ENCODE results near the gene KRT80.

KRT80 gene

GRCh38 chr12:52175371-52176350 lies 16.2 kb downstream of the KRT80 start:
- no peak for DNase-seq

DNA sequence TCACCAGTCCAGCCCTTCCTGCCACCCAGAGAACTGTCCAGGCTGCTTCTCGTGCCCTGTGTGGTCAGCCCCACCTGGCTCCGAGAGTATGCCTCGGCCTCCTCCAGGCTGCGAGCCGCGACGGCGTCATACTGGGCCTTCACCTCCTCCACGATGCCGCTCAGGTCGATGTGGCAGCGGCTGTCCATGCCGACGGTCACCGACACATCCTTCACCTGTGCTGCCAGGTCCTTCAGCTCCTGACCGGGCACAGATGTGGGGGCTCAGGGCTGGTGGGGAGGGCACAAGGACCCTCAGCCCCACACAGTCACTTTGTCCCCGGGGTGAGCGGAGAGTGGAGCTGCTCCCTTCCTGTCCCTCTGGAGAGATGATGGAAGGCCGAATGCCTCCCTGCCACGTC lies 18.3 kb downstream of the KRT80 start:
- DNase-seq = no peak

- no peak for DNase-seq
Measured at GRCh38 chr12:52172956-52173355, 18.9 kb downstream of the KRT80 start.

DNA sequence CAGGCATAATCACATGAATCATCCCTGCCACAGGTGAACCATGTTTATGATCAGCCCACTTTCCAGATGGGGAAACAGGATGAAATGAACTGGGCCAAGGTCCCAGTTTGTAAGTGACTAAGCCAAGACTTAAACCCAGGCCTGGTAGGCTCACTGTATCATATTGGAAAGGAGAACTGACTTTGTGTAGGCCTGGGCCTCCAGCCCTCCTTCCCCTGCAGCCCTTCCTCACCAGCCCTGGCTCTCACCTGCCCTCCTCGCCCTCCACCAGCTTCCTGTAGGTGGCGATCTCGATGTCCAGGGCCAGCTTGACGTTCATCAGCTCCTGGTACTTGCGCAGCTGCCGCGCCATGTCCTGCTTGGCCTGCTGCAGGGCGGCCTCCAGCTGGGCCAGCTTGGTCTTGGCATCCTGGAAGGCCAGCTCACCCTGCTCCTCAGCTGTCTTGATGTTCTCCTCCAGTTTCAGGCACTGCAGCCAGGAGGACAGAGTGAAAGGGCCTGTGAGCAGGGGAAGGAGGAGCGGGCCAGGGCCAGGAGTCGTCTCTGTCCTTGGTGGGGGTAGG lies 19.8 kb downstream of the KRT80 start:
- DNase-seq = no peak

DNA sequence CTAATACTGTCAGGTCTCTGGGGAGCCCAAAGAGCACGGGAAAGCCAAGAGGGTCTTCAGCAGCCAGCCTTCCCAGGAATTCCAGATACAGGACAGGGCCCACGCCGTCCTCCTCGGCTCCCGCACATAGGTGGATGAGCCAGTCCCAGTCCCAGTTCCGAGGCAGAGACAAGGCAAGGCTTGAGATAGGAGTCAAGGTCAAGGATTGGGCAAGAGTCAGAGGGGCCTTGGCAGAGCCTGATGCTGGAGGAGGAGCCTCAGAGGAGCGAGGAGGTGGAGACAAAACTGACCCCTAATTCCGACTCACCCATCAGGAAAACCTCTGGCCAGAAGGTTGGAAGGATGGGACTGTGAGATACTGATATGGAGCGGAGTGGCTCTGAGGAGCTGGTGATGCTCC lies 21.0 kb downstream of the KRT80 start:
- DNase-seq = no peak

- no peak for DNase-seq
Measured at GRCh38 chr12:52169886-52170285, 21.9 kb downstream of the KRT80 start.

GRCh38 chr12:52168019-52168717 lies 23.6 kb downstream of the KRT80 start:
- DNase-seq = no peak

- DNase-seq = no peak
Measured at GRCh38 chr12:52167526-52167925, 24.3 kb downstream of the KRT80 start.

- no peak for DNase-seq
Measured at GRCh38 chr12:52166672-52167071, 25.1 kb downstream of the KRT80 start.

DNA sequence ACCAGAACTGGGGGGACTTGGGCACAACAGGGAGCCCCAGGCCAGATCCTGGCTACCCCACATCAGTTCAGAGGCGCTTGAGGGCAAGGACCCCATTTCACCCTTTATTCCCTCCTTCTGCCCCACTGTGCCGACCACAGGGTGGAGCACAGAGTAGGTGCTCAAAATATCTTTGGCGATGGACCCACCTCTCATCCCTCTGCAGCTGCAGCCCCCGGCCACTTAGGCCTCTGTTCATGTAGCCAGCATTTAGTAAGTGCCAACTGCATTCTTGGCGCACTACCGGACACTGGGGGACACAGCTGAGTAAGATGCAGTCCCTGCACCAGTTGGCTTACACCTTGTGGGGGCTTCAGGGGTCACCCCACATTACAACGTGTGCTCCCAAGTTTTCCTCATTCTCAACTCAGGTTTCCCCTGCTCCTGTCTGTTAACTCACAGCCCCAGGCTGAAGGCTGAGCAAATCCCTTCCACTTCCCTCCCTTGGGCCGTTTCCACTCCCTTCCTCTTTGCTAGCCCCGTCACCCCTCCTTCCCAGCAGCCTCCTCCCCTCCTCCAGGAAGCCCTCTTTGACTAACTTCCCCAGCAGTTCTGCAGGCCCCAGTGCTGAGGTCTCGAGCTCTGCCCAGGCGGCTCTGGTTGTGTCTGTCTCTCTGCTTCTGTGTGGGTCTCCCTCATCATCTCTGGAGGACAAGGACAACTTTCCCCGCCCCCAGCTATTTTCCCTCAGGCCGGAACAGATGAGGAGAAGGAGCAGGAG lies 26.5 kb downstream of the KRT80 start:
- no peak for DNase-seq

DNA sequence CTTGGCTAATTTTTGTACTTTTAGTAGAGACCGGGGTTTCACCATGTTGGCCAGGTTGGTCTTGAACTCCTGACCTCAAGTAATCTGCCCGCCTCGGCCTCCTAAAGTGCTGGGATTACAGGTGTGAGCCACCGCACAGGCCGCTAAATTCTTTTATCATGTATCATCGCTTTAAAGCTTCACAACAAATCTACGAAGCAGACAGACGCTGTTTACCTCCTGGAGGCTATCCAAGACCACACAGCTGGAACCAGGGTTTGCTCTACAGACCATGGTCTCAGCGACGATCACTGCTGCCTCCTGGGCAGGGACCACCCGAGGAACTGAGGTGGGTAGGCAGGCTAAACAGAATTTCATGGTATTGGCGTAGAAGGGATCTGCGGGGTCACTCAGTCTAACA lies 27.2 kb downstream of the KRT80 start:
- no peak for DNase-seq

DNA sequence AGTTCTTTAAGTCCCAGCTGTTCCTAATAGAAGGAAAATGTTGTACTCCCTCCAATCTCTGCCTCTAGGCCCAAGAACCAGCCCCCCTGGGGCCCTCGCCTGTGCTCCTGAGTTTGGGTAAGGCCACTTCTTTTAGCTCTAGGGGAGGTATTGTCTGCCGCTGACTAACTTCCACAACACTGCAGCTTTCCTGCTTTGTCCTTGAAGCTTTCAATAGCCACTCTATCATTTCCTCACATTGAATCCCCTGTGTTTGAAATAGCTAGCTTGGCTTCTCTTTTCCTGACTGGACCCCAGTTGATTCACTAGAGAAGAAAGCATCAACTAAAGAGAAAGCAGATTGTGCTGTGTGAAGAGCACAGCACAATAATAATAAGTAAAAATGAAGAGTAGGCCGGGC lies 28.8 kb downstream of the KRT80 start:
- DNase-seq = no peak

DNA sequence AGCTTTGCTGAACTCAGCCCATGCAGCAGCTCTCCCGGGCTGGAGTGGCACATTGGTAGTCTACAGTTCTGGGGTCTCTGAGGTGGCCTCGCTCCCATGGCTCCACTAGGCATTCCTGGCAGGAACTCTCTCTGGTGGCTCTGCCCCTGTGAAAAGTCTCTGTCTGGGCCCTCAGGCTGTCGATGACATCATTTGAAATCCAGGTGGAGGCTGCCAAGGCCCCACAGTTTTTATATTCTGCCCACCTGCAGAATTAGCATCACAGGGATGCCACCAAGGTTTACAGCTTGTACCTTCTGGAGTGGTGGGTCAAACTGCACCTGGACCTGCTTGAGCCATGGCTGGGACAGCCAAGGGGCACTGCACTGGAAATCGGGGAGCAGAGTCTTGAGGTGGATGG lies 31.6 kb downstream of the KRT80 start:
- no peak for DNase-seq

- no peak for DNase-seq
Measured at GRCh38 chr12:52157566-52158150, 34.2 kb downstream of the KRT80 start.

DNA sequence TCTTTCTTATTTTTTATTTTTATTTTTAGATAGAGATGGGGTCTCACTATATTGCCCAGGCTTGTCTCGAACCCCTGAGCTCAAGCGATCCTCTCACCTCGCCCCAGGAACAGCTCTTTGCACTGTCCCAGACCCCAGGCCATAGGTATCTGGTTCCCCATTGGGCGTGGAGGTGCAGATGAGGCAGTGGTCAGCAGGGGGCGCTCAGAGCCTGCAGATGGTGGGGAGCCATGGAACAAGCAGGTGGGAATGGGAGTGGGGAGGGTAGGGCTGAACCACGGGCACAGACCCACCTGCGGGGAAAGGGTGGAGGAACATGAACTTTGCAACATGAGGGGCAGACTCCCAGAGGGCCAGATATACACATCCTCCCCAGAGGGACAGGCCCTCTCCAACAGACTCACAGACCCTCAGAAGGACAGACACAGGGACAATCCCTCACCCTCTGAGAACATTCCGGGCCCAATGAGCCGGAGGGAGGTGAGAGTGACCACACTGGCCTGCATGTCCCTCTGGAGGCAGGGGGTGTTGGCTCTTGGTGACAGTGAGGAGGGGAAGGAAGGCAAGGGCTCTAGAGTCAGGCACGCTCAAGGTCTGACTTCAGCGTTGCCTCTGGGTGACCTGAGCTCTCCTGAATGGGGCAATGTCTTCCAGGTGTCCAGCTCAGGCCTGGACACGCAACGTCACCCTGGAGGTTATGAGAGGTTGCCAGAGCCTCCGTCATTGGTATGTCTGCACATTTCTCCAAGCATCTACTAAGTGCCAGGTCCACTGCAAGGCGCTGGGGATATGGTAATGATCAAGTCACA lies 34.9 kb downstream of the KRT80 start:
- DNase-seq = peak; percentile 70 to 75

DNA sequence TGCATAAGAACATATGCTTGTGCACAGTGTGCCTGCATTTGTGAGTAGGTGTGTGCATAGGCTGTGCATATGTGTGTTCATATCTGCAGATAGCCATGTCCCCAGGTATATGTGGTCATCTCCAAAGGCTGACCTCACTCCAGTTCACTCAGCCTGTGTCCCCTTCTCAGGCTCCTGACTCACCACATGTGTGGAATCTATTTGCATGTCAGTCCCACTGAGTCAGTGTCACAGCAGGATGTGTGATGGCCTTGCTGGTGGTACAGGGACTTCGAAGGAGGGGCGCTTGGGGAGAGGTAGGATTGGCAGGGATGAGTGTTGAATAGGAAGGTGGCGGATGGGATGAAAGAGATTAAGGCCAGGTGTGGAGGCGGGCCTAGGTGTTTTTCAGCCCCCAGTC lies 35.5 kb downstream of the KRT80 start:
- DNase-seq = no peak

DNA sequence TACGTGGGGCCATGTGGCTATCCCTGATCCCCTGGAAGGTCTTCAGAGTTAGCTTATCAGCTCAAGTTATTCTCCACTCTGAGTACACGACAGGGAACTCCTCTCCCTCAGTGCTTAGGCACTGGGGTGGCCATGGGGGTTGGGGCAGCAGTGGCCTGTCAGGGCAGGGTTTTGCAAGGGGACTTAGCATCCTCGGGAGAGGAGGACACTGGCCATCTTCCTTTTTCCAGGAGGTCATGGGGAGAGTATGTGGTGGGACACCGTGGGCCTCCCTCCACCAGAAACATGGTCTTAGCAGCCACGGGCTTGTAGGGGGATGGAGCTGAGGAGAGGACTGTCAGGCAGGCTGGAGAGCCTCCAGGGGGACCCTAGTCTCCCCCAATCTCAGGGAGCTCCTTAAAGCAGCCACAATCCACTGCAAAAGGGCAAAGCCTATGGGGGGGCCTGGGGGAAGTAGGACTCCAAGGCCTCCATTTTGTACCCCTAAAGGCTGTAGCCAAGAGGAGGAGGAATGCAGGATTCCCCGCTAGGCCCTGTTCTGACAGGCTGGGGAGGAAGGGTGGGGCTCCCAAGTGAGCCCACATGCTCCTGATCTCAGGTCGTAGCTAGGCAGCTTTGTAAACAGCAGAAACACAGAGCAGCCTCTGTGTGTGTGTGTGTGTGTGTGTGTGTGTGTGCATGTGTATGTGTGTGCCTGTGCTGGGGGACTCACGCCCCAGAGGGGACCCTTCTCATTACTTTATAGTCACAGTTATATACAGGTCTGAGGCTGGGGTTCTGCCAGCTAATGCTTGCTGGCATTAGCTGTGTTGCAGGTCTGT lies 36.6 kb downstream of the KRT80 start:
- peak in 1 of 2 experiments; percentile 25 for DNase-seq

DNA sequence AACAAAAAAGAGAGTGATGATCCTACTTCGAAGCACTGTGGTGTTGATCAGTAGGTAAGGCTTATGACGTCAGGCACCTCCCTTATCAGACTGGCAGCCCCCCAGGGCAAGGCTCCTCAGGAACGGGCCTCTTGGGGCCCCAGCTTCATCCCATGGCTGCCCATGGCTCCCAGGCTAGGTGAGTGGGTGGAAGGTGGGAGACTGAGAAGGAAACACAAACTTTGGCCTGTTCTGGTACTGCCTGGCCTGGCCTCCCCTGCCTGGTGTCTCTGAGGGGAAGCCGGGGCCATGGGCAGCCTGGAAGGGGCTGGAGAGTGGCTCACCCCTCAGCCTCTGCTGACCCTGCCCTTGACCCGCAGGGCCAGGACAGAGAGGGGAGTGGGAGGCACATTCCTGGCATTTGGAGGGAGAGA lies 38.9 kb downstream of the KRT80 start:
- no peak for DNase-seq

DNA sequence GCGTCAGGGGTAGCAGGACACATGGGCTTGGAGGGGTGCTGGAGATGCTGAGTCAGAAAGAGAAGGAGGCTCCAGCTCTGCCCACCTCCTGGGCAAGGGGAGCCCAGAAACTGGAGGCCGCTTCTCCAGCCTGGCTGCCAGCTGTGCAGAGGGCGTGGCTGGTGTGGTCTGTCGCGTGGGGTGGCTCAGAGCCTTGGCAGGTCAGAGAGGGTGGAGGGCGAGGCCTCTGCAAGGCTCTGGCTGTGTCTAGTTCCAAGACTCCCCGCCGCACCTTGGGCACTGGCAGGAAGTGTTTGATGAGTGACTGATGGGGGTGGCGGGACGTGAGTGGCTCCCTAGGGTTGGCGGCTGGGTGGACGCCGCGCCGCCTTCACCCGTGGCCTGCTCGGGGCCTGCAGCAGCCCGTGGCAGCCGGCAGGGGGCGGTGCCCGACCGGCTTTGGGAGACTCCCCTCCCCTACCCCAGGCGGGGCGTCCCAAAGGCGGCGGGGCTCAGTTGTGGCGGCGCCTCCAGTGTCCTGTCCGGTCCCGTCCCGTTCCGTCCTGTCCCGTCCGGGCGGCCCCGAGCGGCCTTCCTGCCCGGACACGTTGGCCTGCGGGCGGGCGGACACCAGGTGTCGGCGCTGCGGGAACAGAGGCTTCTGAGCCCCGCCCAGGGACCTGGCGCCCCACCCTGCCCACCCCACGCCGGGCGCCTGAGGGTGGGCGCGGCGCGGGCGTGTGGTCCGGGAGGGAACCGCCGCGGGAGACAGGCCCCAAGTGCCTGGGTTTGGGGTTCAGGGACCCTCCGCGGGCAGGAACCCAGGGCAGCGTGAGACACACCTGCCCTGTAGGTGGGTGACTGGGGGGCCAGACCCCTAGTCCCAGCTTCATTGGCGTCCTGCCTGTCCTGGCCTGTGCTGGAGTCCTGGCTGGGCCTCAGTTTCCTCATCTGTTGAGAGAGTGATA lies 39.7 kb downstream of the KRT80 start:
- DNase-seq = peak; percentile 67 to 70

Measured in activated CD4-positive, alpha-beta T cell treated with anti-CD3 and anti-CD28 coated beads, Interleukin-2, amount 50 U/mL, for 4 hours (primary cell).